GM21381 (cell line): ENCODE results near the gene VMAC.
"Not testable (repeated sequence)": the region's sequence is repeated elsewhere in the genome, so short reads cannot be mapped to it uniquely, and the experiment has no call there.

Source experiments
- ATAC-seq: cut with Tn5 transposase; IDR thresholded peaks from one replicate; pipeline ENCODE4 v1.9.1; 2021; ENCODE audit warnings: mild to moderate bottlenecking, moderate library complexity; ENCODE audit not compliant: unreplicated experiment

VMAC gene, protein sequence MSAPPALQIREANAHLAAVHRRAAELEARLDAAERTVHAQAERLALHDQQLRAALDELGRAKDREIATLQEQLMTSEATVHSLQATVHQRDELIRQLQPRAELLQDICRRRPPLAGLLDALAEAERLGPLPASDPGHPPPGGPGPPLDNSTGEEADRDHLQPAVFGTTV

DNA sequence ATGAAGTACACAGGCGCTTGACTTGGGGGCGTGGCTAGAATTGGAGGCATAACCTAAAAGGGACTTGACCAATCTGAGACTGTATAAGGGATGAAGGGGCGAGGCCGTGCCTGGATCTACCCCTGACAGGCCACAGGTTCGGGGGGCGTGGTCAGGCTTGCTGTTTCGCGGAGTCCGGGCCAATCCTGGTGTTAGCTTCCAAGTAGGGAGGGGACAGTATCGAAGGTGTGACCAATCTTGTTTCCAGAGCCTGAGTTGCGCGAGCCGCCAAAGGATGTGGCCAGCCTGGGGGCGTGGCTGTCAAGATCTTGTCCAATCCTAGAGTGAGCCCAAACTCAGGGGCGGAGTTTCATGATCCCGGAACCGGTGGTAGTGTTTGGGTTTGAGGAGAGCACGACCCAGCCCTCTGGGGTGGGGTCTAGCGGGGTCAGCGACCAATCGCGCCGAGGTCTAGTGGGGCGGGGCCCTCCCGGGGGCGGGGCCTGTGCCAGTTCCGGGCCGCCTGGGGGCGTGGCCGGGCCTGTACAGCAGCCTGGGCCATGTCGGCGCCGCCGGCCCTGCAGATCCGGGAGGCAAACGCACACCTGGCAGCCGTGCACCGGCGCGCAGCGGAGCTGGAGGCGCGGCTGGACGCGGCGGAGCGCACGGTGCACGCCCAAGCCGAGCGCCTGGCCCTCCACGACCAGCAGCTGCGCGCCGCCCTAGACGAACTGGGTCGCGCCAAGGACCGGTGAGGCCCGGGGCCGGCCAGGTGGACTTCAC, at the start of gene VMAC:
TSS of gene VMAC (plus strand) at position 521 of the 762 bp plus-strand sequence. CDS start at position 540, 19 bp downstream.
- peak; percentile 73 for ATAC-seq

DNA sequence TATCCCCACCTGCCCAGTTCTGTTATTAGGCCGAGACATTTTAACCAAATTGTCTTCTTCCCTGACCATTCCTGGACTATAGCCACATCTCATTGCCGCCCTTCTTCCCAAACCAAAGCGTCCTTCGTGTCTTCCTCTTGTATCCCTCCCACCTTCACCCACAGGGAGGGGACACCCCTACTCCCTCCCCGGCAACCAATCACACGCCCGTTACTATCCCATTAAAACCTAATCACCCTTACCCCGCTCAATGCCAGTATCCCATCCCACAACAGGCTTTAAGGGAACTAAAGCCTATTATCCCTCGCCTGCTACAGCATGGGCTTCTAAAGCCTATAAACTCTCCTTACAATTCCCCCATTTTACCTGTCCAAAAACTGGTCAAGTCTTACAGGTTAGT, 49.5 kb upstream of the VMAC start:
- ATAC-seq = not testable (repeated sequence)

DNA sequence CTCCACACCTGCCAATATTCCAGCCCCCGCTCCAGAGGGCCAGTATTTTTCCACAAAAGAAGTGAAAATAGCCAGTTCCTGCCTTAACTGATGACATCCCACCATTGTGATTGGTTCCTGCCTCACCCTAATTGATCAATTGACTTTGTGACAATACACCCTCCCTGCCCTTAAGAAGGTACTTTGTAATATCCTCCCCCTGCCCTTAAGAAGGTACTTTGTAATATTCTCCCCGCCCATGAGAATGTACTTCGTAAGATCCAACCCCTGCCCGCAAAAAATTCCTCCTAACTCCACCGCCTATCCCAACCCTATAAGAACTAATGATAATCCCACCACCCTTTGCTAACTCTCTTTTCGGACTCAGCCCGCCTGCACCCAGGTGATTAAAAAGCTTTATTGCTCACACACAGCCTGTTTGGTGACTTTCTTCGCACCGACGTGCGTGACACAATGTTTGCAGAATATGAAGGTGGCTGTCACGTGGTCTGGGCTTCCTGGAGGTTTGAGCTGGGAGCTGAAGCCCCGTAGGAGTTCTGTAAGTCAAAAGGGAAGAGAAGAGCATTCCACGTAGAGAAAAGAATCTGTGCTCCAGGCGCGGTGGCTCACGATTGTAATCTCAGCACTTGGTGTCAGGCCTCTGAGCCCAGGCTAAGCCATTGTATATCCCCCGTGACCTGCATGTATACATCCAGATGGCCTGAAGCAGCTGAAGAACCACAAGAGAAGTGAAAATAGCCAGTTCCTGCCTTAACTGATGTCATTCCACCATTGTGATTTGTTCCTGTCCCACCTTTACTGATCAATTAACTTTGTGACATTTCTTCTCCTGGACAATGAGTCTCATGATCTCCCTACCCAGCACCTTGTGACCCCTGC, 47.2 kb upstream of the VMAC start:
- no peak for ATAC-seq

DNA sequence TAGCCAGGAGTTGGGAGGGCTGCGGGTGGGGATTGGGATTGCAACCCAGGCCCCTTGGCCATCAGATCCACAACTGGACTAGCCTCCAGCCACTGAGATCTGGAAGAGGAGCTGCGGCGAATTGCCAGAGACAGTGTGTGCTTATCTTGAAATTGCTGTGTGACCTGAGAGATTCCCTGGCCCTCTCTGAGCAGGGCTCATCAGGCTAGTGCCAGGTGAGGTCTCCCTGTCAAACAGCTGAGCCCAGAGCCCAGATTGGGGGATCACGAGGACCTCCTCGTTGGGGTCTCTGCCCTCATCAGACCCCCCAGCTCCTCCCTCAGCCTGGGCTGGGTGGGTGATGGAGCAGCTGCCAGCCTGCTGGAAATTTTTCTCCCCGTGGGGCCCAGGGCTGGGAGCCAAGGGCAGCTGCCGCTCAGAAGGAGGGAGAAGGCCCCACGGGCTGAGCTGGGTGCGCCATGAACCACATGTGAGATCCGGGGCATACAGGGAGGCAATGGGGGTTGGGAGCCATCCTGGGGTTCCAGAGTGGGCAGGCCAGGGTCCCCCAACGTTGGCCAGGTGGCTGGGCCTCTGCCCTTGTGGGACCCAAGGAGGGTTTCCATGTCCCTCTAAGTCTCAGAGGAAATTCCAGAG, 41.5 kb upstream of the VMAC start:
- ATAC-seq = no peak

DNA sequence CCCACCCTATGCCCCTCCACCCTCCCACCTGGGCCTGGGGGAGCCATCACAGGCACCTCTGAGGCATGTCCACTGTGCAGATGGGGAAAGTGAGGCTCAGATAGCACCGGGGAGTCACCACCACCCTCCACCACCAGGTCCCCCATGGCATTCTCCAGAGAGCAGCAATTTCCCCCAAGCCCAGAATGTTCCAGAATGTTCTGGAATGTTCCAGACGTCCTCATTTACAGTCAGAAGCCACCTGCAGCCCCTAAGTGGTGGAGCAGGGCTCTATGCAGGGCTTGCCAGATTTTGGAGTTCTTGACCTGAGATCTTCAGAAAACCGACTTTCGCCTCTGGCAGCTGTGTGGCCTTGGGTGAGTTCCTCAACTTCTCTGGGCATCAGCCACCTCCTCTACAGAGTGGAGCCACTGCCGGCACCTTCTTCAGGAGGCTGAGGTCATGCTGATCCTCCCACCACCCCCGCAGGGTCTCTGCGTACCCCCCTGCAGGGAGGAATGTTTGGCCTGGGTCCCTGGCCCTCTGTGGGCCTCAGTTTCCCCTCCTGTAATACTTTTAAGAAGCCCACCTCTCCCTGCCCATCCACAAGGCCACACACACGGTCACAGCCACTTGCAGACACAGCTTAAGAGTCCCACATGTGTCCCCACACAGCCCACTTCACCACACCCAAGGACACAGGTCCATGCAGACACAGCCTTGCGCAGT, 40.5 kb upstream of the VMAC start:
- ATAC-seq = no peak

DNA sequence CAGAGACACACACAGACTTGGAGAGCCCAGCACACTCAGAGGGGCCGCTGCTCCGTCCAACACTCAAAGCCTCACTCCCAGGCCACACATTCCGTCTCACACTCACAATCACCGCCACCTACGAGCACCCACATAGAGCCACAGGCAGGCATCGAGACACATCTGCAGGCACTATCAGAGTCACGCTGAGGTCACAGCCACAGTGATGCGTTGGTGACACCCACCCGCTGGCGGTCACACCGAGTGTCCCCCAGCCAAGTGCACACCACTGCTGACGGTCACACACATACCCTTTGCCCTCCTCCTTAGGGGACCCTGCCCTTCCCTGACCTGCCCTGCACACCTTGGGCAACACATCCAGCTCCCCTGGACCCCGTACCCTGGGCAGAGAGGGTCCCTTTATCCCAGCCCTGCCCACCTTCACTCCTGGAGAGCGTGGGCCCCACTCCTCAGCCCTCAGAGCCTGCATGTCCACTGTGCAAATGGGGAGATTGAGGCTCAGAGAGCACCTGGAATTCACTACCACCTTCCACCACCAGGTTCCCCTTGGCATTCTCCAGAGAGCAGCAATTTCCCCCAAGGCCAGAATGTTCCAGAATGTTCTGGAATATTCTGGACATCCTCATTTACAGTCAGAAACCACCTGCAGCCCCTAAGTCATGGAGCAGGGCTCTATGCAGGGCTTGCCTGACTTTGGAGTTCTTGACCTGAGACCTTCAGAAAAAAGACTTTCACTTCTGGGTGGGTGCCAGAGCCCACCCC, 39.8 kb upstream of the VMAC start:
- no peak for ATAC-seq

DNA sequence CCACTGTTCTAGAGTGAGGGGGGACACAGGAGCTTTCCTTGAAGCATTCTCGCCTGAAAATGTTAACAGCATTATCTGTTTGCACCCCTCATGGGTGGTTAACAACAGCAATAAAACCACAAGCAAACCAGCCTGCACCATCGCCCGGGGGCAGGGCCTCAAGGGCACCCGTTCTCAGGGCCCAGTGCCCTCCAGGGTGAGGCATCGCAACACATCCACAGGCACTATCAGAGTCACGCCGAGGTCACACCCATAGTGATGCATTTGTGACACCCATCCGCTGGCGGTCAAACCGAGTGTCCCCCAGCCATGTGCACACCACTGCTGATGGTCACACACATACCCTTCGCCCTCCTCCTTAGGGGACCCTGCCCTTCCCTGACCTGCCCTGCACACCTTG, 38.9 kb upstream of the VMAC start:
- no peak for ATAC-seq

DNA sequence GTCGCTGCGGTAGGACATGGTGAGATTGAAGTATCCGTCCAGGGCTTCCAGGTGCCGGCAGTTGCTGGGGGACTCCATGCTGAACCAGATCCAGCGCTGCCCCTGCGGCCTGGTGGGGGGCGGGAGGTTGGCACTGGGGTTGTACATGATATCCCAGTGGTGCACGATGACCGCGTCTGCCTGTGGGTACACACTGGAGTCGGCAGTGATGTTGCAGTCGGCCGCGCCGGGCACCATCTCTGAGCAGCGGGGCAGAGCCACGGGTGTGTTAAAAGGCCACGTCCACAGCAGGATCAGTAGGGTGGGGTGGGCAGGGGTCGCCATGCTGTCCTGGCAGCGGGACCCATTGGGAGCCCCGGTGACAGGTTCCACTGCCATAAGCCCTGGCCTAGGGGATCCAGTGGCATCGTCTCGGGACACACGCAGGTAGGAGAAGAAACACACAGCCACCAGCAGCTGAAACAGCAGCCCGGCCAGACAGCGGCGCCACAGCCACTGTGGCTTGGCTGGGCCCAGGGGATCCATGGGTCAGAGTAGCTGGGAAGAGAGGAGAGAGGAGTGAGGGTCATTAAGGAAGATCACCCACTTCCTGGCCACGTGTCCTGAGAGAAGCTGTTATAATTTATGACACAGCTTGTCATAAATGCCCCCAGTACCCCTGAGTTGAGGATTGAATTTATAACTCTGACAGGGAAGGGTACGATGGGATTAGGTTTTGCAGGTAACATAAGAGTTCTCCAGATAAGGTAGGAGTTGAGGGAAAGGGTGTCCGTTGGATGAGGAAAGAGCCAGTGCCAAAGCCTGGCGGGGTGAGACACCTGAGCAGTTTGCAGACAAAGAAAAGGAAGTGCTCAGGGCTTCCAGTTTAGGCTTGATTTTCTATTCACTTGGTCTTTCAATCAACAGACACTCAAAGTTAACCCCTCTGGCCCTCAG, 37.2 kb upstream of the VMAC start:
- ATAC-seq = no peak

DNA sequence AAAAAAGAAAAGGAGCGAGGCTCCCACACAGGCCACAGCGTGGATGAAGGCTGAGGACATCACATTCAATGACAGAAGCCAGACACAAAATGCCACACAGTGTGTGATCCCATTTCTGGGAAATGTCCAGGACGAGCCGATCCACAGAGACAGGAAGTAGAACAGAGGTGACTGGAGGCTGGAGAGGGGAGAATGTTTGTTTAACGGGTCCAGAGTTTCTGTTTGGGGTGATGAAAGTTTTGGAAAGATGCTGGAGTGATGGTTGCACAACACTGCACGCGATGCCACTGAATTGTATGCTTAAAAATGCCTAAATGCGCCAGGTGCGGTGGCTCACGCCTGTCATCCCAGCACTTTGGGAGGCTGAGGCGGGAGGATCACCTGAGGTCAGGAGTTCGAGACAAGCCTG, 33.7 kb upstream of the VMAC start:
- ATAC-seq = no peak

DNA sequence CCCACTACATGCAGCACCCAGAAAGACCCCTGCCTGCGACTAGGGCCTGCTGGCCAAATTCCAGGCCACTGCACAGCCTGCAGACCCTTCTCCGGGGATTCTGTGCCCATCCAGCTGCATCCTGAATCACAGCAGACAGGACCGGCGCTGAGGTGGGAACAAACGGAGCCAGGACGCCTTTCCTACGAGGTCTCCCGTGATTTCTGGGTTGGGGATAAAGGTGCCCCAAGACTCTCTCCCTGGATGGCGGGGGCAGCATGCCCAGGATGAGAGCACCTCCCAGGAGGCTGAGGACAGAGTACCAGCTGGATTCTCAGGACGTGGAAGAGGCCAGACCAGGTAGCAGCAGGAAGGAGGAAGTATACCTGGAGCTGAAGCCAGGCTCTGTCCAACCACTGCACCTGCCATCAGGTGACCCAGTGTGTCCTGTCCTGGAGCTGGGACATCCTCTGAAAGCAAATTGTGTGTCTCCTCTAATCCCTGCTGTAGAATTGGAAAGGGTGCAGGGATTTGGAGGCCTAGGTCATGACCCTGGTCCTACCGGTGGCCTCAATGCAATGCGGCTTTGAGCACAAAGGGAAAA, 31.0 kb upstream of the VMAC start:
- no peak for ATAC-seq

DNA sequence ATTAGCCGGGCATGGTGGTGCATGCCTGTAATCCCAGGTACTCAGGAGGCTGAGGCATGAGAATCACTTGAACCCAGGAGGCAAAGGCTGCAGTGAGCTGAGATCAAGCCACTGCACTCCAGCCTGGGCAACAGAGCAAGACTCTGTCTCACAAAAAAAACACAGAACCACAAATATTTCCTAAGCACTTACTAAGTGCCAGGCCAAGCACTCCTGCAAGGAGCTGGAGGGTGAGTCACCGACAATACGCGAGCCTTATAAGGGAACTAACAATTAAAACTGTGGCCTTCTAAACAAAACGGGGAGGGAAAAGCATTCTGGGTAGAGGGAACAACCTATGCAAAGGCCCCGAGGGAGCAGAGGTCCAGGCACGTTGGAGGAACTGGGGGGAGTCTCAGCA, 30.2 kb upstream of the VMAC start:
- not testable (repeated sequence) for ATAC-seq

DNA sequence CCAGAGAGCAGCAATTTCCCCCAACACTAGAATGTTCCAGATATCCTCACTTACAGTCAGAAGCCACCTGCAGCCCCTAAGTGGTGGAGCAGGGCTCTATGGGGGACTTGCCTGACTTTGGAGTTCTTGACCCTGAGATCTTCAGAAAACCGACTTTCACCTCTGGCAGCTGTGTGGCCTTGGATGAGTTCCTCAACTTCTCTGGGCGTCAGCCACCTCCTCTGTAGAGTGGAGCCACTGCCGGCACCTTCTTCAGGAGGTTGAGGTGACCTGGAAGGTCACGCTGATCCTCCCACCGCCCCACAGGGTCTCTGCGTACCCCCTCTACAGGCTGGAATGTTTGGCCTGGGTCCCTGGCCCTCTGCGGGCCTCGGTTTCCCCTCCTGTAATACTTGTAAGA, 27.2 kb upstream of the VMAC start:
- ATAC-seq = no peak

DNA sequence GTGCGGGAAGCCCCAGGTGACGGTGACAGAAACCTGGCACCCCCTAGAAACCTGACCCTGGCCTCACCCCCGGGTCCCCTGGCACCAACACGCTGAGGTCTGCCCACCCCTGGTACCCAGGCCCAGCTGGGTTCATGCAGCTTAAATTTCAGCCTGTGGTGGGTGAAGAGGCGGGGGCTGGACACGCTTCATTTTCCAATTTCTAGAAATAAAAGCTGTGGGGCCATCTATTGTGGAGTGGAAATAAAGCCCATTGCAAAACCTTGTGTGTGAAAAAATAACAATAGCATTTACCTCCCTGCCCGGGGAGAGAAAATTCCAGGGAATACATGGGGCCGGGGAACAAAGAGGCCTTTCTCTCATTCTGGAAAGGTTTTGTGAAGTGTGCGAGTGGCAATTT, 26.8 kb upstream of the VMAC start:
- ATAC-seq = no peak

DNA sequence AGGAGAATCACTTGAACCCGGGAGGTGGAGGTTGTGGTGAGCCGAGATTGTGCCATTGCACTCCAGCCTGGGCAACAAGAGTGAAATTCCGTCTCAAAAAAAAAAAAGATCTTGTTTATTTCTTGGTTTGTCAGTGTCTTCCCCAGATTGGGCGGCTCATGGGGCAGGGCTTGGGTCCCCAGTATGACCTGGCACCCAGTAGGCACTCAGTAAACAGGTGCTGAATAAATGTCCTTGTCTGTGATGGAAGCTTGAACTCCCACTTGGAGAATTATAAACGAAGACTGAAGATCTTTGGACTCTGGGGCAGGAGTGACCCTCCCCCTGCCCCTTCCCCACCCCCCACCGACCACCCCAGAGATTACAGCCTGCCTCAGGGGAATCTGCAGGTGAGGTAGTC, 24.5 kb upstream of the VMAC start:
- ATAC-seq = no peak

DNA sequence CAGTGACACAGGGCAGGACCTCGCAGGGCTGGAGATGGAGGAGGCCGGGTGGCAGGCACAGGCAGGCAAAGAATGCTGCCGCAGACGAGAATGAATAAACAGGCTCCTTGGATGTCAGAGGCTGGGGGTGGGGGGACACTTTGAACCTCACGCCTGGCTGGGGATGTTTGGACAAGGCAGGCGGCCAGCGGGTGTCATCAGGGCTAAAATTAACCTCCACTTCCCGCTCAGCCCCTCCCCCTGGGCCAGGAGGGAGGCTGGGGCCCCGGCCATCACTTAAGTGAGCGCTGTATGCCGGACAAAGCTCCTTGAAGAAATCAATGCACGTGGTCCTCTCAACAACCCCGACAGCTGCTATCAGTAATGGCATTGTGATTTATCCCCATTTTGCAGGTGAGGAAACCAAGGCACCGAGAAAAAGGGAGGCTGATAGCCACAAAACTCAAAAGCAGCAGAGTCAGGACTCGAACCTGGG, 24.0 kb upstream of the VMAC start:
- ATAC-seq = no peak

DNA sequence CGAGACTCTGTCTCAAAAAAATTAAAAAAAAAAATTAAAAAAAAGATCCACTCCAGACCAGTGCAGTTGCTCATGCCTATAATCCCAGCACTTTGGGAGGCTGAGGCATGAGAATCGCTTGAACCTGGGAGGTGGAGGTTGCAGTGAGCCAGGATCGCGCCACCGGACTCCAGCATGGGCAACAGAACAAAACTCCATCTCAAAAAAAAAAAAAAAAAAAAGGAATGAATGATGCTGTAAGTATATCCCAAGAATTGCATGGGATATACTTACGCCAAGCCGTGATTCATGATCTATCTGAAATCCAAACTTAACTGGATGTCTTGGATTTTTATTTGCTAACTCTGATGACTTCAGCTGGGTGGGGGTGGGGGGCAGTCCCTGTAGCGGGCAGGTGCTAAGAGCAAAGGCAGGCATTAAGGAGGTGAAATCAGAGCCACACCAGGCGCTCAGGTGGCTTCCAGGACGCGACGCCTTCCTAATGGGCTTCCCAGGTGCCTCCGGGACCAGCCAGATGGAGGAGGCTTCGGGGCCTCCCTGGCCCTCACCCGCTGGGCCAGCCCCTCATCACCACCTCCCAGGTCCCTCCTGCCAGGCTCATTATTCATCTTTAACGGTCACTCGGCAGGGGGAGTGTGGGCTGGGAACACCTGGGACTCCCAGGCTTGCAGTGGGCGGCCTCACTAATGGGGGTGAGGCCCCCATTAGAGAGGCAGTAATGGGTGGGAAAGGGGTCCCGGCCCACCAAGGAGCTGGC, 23.0 kb upstream of the VMAC start:
- no peak for ATAC-seq

DNA sequence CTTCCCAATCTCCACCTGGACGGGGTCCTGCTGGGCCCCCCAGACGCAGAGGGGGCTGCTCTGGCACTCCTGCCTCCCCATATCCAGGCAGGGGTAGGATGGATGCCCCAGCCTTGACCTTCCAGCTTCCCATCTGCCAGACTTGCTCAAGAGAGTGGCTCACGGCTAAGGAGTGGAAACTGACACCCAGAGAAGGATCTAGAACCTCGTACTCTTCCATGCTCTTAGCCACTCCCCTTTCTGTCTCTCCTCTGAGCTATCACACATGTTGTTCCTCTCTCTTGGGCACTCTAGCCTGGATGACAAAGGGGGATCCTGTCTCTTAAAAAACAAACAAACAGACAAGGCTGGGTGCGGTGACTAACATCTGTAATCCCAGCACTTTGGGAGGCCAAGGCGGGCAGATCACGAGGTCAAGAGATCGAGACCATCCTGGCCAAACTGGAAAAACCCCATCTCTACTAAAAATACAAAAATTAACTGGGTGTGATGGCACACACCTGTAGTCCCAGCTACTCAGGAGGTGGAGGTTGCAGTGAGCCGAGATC, 22.2 kb upstream of the VMAC start:
- no peak for ATAC-seq
